ENCODE data around the gene CDH5. TPM values are rescaled to one million over a fixed set of nuclear protein-coding genes. Genes with fewer than 3 reads are reported as not detected.

The CDH5 gene
- total RNA-seq, 2 experiments from 2014 or later, result not detected

DNA sequence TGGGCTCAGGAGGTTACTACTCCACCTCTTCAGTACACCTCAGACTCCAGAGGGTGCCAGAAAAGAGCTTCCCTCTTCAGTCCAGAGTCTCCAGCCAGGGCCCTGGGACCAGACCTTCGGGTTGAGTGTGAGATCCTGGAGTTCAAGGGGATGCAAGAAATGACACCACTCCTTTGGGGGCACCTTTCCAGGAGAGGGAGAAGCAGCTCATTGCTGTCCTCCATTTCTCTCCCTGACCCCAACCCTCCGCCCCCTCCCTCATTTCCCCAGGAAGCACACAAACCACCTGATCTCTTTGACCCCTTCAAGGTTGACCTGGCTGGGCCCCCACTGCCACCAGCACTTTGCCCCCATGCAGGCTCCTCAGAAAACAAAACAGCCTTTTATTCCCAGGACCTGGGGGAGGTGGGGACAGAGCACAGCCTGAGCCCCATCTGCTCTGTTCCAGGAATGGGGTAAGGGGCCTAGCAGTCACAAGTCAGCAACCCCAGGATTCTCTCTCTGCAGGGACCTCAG lies 21.4 kb downstream of the CDH5 start:
- no peaks in the 10 kb centered on the region for H3K9me3 ChIP-seq (ENCODE audit: low read length)
- no peak overlapping the region for H3K27ac ChIP-seq (ENCODE audit: low read depth, low read length, poor library complexity, severe bottlenecking)
- intact Hi-C loops (cut with micrococcal nuclease; ENCODE audit: unreplicated experiment), result no loop called here
- H3K9me2 ChIP-seq (ENCODE audit: insufficient read depth, low read length), result no peaks in the 10 kb centered on the region
- no peaks in the 10 kb centered on the region for H3K79me2 ChIP-seq (ENCODE audit: insufficient read depth, low read depth, low read length)
- no peaks in the 10 kb centered on the region for H3K36me3 ChIP-seq (ENCODE audit: insufficient read depth, low read length)
- no peak for TF ChIP-seq EZH2phosphoT487 (IDR thresholded peaks at IDR 0.05; ENCODE audit: borderline replicate concordance, low read depth, low read length)
- TF ChIP-seq, protein P1, sequence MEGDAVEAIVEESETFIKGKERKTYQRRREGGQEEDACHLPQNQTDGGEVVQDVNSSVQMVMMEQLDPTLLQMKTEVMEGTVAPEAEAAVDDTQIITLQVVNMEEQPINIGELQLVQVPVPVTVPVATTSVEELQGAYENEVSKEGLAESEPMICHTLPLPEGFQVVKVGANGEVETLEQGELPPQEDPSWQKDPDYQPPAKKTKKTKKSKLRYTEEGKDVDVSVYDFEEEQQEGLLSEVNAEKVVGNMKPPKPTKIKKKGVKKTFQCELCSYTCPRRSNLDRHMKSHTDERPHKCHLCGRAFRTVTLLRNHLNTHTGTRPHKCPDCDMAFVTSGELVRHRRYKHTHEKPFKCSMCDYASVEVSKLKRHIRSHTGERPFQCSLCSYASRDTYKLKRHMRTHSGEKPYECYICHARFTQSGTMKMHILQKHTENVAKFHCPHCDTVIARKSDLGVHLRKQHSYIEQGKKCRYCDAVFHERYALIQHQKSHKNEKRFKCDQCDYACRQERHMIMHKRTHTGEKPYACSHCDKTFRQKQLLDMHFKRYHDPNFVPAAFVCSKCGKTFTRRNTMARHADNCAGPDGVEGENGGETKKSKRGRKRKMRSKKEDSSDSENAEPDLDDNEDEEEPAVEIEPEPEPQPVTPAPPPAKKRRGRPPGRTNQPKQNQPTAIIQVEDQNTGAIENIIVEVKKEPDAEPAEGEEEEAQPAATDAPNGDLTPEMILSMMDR (conservative IDR thresholded peaks at IDR 0.05; ENCODE audit: low read length), result no peak
- no peak overlapping the region for H2AFZ ChIP-seq (ENCODE audit: low read length)
- no TSS peak for BruUV-seq (replicated peaks)
- H3K4me1 ChIP-seq (ENCODE audit: insufficient read depth, low read length, poor library complexity, severe bottlenecking), result no peaks in the 10 kb centered on the region
- POLR2A ChIA-PET, result no interaction called here
- no peak for DNase-seq (ENCODE audit: low spot score)
- CTCF ChIA-PET (ENCODE audit: unreplicated experiment), result no interaction called here
- no peak overlapping the region for H3K4me2 ChIP-seq (ENCODE audit: low read length)
- no peak overlapping the region for H3K4me3 ChIP-seq (ENCODE audit: low read depth, low read length, poor library complexity, severe bottlenecking)
- H4K20me1 ChIP-seq (ENCODE audit: insufficient read depth, low read length), result no peaks in the 10 kb centered on the region

DNA sequence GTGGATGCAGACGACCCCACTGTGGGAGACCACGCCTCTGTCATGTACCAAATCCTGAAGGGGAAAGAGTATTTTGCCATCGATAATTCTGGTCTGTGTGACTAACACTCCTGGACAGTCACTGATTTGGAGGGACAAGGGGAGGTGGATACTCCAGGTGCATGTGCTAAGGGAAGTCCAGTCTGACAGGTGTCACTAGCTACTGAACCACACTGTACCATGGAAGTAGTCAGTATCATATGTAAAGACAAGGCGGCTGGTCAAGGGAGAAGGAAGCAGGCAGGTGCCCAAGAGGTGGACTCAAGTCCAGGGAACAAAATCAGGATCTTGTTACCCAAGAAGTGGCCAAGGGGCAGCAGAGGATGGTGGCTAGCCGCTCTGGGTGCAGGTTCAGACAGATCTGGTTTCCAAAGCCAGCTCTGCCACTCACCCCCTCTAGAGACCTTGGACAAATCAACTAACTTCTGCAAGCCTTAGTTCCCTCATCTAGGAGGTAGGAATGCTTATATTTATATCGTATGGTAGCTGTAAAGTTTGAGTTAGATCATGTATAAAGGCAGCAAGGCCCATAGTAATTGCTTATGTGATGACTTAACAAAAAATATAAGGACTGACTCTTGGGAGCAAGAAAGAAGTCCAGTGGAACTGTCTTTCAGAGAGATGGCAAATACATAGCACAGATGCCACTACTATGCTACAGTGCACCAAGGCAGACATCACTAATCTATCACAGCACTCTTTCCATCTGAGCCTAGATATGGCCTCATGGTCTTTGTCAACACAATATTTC lies 22.1 kb downstream of the CDH5 start:
- H4K20me1 ChIP-seq (ENCODE audit: insufficient read depth, low read length), result no peaks in the 10 kb centered on the region
- no peaks in the 10 kb centered on the region for H3K9me3 ChIP-seq (ENCODE audit: low read length)
- no peak for DNase-seq (ENCODE audit: low spot score)
- H3K4me2 ChIP-seq (ENCODE audit: low read length), result no peak overlapping the region
- H2AFZ ChIP-seq (ENCODE audit: low read length), result no peak overlapping the region
- H3K27ac ChIP-seq (ENCODE audit: low read depth, low read length, poor library complexity, severe bottlenecking), result no peak overlapping the region
- CTCF ChIA-PET (ENCODE audit: unreplicated experiment), result no interaction called here
- H3K9me2 ChIP-seq (ENCODE audit: insufficient read depth, low read length), result no peaks in the 10 kb centered on the region
- TF ChIP-seq EZH2phosphoT487 (IDR thresholded peaks at IDR 0.05; ENCODE audit: borderline replicate concordance, low read depth, low read length), result no peak
- TF ChIP-seq, protein P1 (conservative IDR thresholded peaks at IDR 0.05; ENCODE audit: low read length), result no peak
- intact Hi-C loops (cut with micrococcal nuclease; ENCODE audit: unreplicated experiment), result no loop called here
- POLR2A ChIA-PET, result no interaction called here
- no peaks in the 10 kb centered on the region for H3K36me3 ChIP-seq (ENCODE audit: insufficient read depth, low read length)
- no peaks in the 10 kb centered on the region for H3K4me1 ChIP-seq (ENCODE audit: insufficient read depth, low read length, poor library complexity, severe bottlenecking)
- no peak overlapping the region for H3K4me3 ChIP-seq (ENCODE audit: low read depth, low read length, poor library complexity, severe bottlenecking)
- BruUV-seq (replicated peaks), result no TSS peak
- no peaks in the 10 kb centered on the region for H3K79me2 ChIP-seq (ENCODE audit: insufficient read depth, low read depth, low read length)
